Body of pancreas (tissue), 4 donors: ENCODE data around the gene DPP8.

Source experiments
- POLR2A ChIP-seq, 3 donors: fragments of 450-650 bp; IDR thresholded peaks; one replicate each; pipeline ENCODE4 v1.6.1; 2016; ENCODE audit warnings: antibody characterized with exemption in 3 of 3, mild to moderate bottlenecking in 2 of 3
- TF ChIP-seq, protein P1 (sequence below), 7 experiments: fragments of 450-650 bp in 4 of 7; fragments of 200-600 bp in 3 of 7; sonication (generic) in 3 of 7; IDR thresholded peaks; one replicate each; pipeline ENCODE4 v1.5.1; 2016 to 2019; ENCODE audit warnings: antibody characterized with exemption in 7 of 7

DNA sequence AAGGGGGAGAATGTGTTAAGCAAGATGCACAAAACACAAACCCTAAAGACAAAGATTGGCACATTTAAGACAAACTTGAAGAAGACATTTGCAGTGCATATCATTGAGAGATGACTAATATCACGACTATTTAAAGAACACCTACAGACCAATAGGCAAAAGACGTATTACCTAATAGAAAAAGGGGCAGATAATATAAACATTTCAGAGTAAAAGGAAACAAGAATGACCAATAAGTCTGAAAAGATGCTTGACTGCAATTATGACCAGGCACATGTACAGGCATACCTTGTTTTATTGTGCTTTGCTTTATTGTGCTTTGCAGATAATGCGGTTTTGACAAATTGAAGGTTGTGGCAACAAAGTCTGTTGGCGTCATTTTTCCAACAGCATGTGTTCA is 17.7 kb upstream of the DPP8 start:
- TF ChIP-seq, protein P1, sequence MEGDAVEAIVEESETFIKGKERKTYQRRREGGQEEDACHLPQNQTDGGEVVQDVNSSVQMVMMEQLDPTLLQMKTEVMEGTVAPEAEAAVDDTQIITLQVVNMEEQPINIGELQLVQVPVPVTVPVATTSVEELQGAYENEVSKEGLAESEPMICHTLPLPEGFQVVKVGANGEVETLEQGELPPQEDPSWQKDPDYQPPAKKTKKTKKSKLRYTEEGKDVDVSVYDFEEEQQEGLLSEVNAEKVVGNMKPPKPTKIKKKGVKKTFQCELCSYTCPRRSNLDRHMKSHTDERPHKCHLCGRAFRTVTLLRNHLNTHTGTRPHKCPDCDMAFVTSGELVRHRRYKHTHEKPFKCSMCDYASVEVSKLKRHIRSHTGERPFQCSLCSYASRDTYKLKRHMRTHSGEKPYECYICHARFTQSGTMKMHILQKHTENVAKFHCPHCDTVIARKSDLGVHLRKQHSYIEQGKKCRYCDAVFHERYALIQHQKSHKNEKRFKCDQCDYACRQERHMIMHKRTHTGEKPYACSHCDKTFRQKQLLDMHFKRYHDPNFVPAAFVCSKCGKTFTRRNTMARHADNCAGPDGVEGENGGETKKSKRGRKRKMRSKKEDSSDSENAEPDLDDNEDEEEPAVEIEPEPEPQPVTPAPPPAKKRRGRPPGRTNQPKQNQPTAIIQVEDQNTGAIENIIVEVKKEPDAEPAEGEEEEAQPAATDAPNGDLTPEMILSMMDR (IDR thresholded peaks at IDR 0.05), result no peak
- no peak for TF ChIP-seq POLR2A (IDR thresholded peaks at IDR 0.05)
